Measurements from ENCODE around the gene ZNF436. TPM values are rescaled to one million over a fixed set of nuclear protein-coding genes. Genes with fewer than 3 reads are reported as not detected.
A peak's percentile ranks its signal among the peaks of the same experiment; 100 is the strongest.
"Not testable (repeated sequence)": the region's sequence is repeated elsewhere in the genome, so short reads cannot be mapped to it uniquely, and the experiment has no call there.

The ZNF436 gene
- total RNA-seq, 1 experiment from 2014 or later: 13.4 TPM

DNA sequence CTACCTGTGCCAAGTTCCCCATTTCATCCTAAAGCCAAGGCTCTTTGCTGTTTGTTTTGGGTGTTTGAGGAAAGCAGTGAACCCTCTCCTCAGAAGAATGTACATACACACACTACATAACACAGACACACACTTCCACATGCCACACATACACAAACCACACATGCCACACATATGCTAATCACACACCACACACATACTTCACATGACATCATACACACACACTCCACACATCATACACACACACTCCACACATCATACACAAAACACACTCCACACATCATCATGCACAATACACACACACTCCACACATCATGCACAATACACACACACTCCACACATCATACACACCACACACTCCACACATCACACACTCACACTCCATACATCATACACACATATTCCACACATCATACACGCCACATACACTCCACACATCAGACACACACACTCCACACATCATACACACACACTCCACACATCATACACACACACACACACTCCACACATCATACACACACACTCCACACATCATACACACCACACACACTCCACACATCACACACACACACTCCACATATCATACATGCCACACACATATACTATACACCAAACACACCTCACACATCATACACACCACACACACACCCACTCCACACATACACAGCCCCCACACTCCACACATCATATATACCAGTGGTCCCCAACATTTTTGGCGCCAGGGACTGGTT lies 22.7 kb upstream of the ZNF436 start:
- no peak for DNase-seq (ENCODE audit: low read depth)

GRCh38 chr1:23389837-23390321 lies 20.2 kb upstream of the ZNF436 start:
- DNase-seq (ENCODE audit: low read depth): no peak

- no peak for DNase-seq (ENCODE audit: low read depth)
These were observed 17.9 kb upstream of the ZNF436 start for GRCh38 chr1:23387494-23387893.

DNA sequence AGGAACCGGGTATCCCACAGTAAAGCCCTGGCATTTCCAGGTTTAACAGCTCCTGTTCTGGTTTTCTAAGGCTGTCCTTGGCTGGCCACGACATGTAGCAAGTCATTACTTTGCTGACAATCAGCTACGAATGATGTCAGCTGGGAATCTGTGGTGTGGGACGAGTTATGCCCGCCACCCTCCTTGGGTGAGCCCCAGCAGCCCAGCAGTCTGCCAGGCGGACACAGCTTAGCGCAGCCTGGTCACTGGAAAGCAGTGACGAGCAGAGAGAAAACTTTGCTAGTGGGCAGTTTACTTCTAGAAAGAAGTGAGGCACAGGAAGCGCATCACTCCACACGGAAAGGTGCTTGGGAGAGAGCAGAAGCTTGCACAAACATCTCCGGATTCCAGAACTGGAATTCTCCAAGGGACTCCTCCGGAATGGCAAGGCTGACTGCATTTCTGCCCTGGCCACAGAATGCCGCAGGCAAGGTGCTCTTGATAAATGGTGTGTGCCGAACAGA lies 15.5 kb upstream of the ZNF436 start:
- DNase-seq (ENCODE audit: low read depth): no peak

GRCh38 chr1:23384312-23385058 lies 14.8 kb upstream of the ZNF436 start:
- peak; percentile 64 for DNase-seq (ENCODE audit: low read depth)

DNA sequence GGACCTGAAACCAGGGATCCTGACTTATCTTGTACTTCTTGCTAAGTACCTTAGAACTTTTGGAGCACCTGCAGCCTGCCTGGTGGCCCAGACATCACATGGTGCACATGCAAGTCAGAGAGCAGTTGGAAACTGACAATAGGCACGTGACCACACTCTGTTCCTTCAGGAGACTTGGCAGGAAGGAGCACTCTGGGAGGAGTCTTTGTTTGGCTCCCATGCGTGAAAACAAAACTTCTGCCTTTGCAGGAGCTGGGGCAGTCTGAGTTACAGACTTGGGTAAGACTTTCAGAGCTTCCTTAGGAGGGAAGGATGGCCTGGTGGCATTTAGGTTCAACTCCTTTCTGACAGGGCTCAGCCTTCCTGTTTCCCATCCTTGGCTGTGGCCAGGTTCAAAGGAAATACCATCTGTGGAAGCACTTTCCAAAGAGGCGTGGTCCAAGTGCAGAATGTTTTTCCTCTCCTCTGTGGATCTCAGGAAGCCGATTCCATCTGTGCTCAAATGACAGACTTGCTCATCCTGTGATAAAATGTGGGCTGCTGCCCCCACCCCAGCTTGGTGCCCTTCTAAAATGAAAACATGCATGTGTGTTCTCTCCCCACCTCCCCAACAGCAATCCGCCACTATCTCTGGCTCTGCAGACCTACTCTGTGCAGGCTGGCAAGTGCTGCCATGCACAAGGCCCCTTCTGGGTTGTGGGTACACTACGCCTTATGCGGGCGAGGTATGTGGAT lies 14.1 kb upstream of the ZNF436 start:
- DNase-seq (ENCODE audit: low read depth): no peak

GRCh38 chr1:23381233-23381885 lies 11.7 kb upstream of the ZNF436 start:
- DNase-seq (ENCODE audit: low read depth): no peak

DNA sequence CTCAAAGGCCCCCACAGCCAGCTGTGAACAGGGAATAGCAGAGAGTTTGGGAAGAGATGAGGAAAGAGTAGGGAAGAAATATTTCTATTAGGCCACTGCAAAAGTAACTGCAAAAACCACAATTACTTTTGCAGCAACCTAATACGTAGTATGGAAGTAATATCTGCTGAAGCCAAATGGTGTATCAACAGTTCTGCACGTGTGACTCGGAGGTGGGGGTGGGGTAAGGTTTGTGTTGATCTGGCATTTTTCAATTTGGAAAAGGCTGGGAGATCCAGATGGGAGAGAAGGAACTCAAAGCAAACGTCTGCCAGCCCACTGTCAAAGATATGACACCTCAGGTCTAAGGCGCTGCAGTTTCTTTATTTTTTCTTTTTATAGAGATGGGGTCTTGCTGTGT lies 11.1 kb upstream of the ZNF436 start:
- DNase-seq (ENCODE audit: low read depth): no peak

DNA sequence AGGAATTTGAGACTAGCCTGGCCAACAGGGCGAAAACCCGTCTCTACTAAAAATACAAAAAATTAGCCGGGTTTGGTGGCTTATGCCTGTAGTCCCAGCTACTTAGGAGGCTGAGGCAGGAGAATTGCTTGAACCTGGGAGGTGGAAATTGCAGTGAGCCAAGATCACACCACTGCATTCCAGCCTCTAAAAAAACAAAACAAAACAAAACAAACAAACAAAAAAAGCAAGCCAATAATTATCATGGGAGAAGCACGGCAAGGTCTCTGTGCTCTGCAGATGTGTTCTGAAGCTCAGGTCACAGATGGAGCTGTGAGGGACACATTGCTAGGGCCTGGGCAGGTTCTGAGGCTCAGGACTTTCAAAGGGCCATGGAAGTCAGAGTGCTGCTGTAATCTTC lies 10.6 kb upstream of the ZNF436 start:
- DNase-seq (ENCODE audit: low read depth): not testable (repeated sequence)

GRCh38 chr1:23376890-23377811 lies 7.5 kb upstream of the ZNF436 start:
- peak; percentile 88 for DNase-seq (ENCODE audit: low read depth)

GRCh38 chr1:23374079-23374735 lies 4.6 kb upstream of the ZNF436 start:
- not testable (repeated sequence) for DNase-seq (ENCODE audit: low read depth)

DNA sequence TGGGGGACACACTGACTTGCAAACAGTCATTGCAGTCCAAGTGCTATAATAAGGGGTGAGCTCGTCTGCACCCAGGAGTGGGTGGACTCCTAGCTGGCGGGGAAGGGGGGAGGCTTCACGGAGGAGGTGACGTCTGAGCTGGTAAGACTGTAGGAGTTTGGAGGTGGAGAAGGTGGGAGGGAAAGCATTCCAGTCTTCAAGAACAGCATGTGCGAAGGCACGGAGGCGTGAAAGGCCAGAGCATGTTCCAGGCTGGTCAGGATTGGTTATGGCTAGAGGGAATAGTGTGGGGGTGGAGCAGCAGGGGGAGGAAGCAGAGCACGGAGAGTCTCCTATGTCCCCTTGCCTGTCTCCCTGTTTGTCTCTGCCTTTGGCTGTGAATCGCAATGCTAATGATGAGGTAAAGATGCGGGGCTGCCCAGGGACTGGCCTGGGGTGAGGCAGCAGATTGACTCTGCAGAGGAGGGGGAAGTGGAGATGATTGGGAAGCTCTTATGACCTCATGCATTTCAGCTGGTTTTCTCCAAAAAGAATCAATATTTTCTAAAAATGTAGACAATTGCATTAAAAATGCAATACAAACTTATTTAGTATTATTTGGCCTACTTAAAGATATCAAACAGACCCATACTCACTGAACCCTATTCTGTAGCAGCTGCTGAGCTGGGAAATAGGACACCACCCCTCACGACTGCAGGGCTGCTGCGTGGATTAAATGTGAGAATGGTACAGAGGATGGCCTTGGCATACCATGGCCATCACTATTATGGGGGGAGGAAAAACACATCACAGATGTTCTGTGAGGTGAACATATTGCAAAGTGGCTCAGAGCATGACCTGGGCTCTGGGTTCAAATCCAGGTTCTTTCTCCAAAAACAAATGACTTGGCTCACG lies 2.6 kb upstream of the ZNF436 start:
- DNase-seq (ENCODE audit: low read depth): no peak

- no peak for DNase-seq (ENCODE audit: low read depth)
These were observed 1.3 kb upstream of the ZNF436 start for GRCh38 chr1:23370709-23371584.

DNA sequence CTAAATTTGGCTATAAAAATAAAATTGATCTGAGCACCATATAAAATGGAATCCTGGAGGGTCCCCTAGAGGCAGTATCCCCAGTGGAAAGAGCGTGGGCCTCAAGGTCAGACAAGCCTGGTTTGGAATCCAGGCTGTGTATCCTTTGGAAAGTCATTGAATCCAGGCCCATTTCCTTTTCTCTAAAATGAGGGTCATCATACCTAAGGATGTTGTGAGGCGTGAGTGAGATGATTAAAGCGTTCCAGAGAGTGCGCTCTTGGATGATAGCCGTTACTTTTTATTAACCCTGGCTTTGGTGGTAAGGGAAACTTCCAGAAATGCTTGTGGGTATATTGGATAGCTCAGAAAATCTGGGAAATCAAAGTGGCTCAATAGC lies 683 bp upstream of the ZNF436 start:
- DNase-seq (ENCODE audit: low read depth): no peak

GRCh38 chr1:23368562-23369334 lies 888 bp downstream of the ZNF436 start:
- DNase-seq (ENCODE audit: low read depth): peak; percentile 88

GRCh38 chr1:23367791-23368561 lies 1.7 kb downstream of the ZNF436 start:
- peak; percentile 98 for DNase-seq (ENCODE audit: low read depth)
